ENCODE measurements around the gene PRDX6. TPM values are rescaled to one million over a fixed set of nuclear protein-coding genes. Genes with fewer than 3 reads are reported as not detected.
"Not testable (repeated sequence)": the region's sequence is repeated elsewhere in the genome, so short reads cannot be mapped to it uniquely, and the experiment has no call there.

PRDX6 gene
- total RNA-seq, 1 donor from 2014 or later, result 601 TPM

DNA sequence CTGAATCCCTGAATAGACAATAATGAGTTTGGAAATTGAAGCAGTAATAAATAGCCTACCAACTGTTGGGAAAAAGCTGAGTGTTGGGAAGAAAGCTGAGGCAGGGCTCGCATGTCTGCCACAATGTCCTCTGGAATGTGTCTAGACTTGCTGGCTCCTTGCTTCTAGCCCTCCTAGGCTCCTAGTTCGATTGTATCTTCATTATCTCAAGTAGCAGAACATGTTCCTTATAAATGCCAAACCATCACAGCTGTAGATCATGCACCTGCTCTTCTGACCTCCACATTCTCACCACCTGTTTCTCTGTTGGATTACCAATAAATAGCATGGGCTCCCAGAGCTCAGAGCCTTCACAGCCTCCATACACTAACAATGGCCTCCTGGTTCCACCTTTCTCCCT is 12.9 kb upstream of the PRDX6 start:
- peak; percentile 83 for DNase-seq (ENCODE audit: low read depth)

DNA sequence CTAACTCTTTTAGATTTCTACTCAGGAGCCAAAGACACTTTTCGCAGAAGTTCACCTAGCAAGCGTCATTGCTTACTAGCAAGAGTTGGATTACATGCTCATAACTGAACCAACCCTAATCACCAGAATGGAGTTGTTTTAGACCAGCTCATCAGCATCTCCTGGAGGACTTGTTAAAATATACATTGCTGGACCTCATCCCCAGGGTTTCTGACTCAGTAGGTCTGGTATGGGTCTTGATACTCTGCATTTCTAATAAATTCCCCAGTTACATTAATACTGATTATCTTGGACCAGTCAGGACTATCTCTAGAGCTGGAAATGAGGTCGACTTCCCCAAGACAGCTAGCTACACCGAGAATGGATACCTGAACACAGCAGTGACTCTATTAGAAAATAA is 9.7 kb upstream of the PRDX6 start:
- no peak for DNase-seq (ENCODE audit: low read depth)

DNA sequence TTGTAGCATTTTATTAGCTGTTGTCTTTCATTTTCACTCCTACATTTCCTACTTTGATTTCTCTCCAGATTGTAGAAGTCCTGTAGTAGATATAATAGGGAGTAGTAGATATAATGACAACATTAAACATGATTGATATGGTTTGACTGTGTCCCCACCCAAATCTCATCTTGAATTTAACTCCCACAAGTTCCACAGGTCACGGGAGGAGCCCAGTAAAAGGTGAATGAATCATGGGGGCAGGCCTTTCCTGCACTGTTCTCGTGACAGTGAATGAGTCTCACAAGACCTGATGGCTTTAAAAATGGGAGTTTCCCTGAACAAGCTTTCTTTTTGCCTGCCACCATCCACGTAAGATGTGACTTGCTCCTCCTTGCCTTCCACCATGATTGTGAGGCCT is 7.5 kb upstream of the PRDX6 start:
- no peak for DNase-seq (ENCODE audit: low read depth)

DNA sequence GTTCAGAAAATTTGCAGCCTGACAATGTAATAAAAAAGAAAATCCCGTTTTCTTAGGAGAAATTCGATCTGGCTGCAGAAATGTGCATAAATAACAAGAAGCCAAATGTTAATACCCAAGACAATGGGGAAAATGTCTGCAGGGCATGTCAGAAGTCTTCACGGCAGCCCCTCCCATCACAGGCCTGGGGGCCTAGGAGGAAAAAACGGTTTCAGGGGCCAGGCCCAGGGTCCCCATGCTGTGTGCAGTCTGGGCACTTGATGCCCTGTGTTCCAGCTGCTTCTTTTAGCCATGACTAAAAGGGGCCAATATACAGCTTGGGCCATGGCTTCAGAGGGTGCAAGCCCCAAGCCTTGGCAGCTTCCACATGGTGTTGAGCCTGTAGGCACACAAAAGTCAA is 6.5 kb upstream of the PRDX6 start:
- no peak for DNase-seq (ENCODE audit: low read depth)

DNA sequence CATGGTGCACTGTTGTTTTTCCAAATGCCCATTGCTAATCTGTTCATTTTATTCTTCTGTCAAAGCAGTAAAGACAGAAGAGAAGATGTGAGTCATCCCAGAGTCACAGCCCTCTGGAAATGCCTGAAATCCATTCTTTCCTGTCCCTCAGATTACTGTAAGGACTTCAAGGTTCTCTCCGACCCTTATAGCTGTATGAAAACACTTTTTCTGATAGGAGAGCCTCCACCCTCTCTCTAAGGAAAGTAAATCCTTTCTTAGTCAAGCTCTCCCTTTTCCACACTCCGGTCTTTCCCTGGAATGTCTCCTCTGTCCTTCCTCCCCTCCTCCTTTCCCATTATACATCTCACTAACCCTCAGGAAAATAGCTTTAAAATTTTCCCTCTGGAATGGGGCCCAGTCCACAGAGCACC is 3.5 kb upstream of the PRDX6 start:
- DNase-seq (ENCODE audit: low read depth), result no peak

DNA sequence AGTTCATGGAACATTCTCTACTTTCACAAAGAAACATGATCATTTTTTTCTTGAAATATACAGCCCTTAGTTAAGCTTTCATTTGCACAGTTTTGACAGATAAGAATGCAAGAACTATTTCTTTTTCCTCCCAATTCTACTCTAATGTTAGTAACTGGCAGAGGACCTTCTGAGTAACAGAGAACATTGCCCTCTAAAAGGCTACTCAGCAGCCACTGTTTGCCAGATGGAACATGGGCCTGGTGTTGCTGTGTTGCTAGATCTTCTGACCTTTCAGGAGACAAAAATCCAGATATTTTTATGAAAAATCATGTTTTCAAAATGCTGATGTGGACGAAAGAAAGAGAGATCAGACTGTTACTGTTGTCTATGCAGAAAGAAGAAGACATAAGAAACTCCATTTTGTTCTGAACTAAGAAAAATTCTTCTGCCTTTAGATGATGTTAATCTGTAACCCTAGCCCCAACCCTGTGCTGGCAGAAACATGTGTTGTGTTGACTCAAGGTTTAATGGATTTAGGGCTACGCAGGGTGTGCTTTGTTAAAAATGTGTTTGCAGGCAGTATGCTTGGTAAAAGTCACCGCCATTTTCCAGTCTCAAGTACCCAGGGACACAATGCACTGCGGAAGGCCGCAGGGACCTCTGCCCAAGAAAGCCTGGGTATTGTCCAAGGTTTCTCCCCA is 2.9 kb upstream of the PRDX6 start:
- DNase-seq (ENCODE audit: low read depth), result no peak

DNA sequence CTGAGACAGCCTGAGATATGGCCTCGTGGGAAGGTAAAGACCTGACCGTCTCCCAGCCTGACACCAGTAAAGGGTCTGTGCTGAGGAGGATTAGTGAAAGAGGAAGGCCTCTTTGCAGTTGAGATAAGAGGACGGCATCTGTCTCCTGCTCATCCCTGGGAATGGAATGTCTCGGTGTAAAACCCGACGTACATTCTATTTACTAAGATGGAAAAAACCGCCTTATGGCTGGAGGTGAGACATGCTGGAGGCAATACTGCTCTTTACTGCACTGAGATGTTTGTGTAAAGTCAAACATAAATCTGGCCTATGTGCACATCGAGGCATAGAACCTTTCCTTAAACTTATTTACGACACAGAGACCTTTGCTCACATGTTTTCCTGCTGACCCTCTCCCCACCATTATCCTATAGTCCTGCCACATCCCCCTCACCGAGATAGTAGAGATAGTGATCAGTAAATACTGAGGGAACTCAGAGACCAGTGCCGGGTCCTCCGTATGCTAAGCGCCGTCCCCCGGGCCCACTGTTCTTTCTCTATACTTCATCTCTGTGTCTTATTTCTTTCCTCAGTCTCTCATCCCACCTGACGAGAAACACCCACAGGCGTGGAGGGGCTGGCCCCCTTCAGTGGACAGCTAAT is 2.2 kb upstream of the PRDX6 start:
- not testable (repeated sequence) for DNase-seq (ENCODE audit: low read depth)

DNA sequence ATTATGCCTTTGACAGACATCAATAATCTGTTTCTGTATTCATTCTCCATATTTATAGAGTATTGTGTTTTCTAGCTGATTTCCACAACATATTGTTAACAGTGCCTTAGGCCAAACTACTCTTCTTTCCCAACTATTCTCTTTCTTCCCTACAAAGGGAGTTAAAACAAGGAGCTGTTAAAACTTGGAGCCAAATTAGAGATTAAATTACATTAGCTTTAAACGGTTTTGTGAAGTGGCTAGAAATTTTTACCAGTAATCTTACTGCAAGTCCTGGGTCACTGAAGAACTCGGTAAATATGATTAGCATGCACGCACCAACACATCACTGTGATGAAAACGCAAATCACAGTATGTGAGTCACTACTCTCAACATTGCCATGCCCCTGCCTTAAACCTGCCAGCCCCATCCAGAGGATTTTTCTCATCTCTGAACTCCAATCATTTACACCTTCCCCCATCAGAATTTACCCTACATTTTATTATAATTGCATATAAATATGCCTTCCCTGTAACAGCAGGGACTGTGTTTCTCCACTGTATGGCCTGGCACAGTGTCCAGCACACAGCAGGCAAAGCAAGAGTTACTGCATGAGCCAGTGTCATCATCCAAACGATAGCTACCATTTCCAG is 1.5 kb upstream of the PRDX6 start:
- DNase-seq (ENCODE audit: low read depth), result no peak

DNA sequence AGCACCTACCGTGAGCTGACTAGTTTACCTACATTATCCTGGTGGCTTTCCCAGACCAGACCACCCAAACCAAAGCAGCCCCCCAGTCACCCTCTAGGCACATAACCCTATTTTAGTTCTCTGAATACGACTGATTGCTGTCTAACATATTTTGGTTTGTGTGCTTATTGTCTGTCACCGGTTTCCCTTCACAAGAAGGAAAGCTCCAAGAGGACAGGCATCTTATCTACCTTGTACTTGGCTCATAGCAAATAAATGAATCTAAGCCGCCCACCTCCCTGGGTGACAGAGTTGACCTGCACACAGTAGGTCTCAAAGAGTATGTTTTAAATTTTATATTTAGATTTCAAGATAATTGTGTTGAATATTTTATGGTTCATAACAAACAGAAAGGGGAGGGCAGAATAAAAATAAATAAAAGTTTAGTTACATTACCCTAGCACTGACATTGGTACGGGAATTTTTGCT is 904 bp upstream of the PRDX6 start:
- DNase-seq (ENCODE audit: low read depth), result no peak

DNA sequence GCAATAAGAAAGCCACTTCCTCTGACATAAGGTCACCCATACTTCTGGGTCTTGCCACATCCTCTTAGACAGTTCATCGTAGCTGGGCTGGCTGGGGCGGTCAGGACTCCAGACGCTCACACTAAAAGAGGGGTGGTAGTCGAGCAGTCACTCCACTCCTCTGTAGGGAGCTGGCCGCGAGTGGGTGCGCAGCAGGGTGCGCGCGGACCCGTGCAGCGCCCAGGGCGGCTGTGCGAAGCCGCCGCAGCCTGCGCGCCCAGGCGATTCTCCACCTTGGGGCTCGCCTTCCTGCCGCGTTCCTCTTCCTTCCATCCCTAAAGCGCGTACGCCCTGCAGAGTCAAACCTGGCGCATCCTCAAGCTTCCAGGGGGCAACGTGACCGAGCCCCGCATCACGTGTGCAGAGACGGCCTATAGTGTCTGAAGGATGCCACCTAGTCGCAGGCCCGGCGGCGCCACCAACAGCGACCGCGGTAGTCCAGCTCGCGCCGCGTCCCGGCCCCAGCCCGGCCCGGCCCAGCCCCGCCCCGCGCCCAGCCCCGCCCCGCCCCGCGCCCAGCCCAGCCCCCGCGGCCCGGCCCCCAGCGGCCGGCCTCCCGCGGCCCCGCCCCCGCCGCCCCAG is 360 bp upstream of the PRDX6 start:
- DNase-seq (ENCODE audit: low read depth), result peak; percentile 93

DNA sequence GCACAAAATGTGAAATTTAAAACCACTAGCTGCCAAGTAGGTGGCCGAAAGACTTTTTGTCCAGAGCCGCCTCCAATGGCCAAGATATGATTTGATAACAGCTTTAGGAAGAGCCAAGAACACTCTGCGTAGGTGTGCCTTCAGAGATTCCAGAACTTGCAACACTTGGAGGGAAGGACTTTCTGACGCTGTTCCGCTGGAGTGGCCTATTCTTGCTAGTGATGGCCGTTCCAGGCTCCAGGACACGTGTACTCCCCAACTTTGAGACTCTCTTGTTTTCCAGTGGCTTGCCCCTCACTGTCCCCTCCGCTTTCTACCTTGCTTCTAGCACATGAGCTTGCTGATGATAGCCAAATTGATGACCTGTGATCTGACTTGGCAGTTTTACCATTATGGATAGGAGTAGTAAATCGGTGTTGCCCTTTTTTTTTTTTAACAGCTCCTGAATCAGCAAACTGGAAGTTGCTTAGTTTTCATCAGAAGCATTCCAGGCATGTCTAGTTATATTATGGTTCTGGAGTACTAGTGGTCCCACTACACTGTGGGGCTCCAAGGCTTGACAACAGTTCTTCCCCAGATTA is 1.0 kb downstream of the PRDX6 start:
- DNase-seq (ENCODE audit: low read depth), result peak; percentile 59

DNA sequence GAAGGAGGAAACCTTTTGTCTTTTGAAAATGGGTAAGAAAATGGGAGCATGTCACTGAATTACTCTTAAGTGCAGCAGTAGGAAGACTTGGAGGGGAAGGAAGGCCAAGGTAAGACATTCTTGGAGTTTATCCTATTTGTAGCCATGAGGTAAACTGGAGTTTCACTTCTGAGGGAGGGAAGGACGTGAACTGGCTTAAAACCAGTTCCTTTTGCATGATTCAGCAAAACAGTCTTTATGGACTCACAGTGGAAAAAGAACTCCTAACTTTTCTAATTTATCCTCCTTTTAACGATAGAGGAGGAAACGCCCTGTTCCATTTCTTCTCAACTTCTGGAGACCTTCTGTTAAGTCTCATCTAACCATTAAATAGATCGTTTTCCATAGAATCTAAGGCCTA is 2.5 kb downstream of the PRDX6 start:
- no peak for DNase-seq (ENCODE audit: low read depth)

DNA sequence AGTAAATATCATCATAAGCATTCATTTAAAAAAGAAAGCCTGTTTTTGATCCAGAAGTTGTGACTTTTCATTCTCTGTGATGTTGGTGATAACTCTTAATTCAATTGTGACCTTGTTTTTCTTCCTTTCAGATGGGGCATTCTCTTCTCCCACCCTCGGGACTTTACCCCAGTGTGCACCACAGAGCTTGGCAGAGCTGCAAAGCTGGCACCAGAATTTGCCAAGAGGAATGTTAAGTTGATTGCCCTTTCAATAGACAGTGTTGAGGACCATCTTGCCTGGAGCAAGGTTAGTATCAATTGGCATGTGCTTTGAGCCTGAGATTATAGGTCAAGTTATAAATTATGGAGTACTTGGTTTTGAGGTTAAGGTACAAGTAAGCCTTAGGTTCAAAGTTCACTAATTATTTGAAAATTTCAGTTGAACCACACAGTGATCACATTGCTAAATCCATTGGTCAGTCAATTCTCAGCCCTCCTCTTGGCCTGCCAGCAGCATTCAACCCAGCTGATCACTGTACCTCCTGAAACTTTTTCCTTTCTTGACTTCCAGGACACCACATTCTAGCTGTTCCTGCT is 4.1 kb downstream of the PRDX6 start:
- DNase-seq (ENCODE audit: low read depth), result no peak

DNA sequence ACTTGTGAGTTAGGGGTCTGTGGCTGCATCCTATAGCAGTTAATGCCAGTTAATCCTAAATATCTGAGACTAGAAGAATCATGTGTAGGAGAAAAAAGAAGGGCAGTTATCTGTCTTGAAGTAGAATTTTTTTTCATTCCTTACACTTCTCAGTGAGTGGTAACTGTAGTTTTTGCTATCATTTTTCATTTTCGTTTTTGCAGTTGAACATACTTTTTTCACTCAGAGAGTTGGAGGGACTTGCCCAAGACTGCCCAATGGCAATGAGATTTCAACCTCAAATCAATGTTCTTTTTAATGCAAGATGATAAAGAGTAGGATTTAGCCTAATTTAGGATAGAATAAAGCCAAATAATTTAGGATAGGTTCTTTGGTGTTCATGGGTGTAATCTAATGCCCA is 5.5 kb downstream of the PRDX6 start:
- no peak for DNase-seq (ENCODE audit: low read depth)

DNA sequence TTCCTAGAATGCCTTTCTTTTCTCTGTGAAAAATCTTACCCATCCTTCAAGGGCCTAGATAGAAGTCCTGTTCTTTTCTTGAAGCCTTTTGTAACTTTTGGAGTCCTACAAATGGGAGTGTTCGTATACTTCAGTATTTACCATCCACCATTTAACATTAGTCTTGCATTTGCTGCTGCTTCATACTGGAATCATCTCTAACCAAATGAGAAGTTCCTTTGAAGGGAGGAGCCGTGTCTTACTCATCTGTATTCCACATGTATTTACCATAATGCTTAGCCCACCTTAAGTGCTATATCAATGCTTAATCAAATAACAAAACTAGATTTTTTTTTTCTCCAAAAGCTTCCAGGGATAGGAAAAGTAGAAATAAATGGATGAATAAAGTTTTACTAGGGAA is 7.1 kb downstream of the PRDX6 start:
- no peak for DNase-seq (ENCODE audit: low read depth)

DNA sequence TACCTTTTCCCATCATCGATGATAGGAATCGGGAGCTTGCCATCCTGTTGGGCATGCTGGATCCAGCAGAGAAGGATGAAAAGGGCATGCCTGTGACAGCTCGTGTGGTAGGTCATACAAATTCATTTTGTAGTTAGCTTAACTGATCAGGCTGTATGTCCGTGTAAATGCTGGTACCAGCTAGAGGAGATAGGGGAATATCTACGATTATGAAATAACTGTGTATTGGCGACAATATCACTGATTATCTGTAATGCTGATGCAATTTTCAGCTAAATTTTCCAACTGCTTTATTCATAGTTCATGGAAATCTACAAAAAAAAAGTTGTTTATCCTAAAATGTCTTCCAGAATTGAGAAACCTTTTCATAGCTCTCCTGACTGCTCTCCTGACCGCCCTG is 8.3 kb downstream of the PRDX6 start:
- no peak for DNase-seq (ENCODE audit: low read depth)

DNA sequence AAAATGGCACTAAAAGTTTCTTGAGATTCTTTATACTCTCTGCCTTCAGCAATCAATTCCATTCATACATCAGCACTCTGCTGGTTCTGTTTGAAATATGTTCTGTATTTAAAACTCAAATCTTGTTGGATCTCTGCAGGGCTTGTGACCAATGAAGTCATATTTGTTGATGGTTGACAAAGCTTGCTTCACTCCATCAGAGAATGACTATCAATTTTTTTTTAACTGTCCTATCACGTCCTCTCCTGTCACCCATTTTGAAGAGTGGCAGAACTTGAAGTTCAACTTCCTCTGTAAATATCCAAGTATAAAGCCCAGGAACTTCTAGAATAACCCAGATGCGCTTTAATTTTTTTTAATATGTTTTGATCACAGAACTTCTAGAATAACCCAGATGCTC is 10.9 kb downstream of the PRDX6 start:
- no peak for DNase-seq (ENCODE audit: low read depth)

DNA sequence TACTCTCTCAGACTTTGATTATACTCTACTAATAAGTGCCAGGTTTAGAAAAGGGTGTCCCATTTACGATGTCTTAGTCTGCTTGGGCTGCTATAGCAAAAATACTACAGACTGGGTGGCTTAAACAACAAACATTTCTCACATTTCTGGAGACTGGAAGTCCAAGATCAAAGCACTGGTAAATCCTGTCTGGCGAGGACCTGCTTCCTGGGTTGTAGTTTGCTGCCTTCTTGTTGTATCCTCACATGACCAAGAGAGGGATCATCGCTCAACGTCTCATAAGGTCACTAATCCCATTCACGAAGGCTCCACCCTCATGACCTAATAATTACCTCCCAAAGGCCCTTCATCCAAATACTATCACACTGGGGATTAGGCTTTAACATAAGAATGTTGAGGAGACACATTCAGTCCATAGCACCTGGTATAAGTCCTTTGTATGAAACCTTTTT is 12.0 kb downstream of the PRDX6 start:
- DNase-seq (ENCODE audit: low read depth), result no peak

DNA sequence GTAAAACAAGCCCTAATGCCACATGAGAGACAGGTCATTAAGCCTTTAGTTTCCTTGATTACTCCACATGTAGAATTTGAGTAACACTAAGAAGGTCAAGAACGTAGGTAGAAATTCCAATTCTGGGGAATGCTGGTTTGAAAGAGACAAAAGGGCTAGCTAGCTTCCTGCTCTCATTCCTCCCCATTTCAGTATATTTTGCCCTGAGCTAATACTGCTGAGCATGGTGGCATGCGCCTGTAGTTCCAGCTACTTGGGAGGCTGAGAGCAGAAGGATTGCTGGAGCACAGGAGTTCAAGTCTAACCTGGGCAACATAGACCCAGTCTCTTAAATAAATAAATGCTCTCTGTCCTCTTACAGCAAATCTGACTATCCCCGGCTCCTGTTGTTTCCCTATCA is 12.8 kb downstream of the PRDX6 start:
- no peak for DNase-seq (ENCODE audit: low read depth)

DNA sequence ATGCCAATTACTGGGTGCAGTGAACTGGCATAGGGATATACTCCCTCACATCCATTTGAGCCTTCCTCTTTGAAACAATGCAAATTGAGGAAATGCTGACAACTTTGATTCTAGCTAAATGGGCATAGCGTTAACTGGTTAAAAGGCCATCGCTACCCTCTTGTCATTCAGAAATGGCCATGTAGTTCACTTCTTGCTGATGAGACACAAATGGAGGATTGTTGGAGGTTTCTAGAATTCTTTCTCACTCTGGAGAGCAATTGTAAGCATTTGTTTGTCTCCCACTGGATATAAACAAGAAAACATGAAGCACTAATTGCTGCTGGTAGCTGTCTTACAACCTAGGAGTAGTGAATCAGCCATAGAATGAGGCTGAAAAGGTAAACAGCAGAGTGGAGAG is 14.4 kb downstream of the PRDX6 start:
- no peak for DNase-seq (ENCODE audit: low read depth)

DNA sequence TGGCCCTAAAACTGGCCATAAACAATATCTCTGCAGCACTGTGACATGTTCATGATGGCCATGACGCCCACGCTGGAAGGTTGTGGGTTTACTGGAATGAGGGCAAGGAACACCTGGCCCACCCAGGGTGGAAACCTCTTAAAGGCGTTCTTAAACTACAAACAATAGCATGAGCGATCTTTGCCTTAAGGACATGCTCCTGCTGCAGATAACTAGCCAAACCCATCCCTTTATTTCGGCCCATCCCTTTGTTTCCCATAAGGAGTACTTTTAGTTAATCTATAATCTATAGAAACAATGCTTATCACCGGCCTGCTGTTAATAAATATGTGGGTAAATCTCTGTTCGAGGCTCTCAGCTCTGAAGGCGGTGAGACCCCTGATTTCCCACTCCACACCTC is 16.0 kb downstream of the PRDX6 start:
- DNase-seq (ENCODE audit: low read depth), result not testable (repeated sequence)

Measured in myocyte (in vitro differentiated cells).